ENCODE data around the gene TNFSF8.
A peak's percentile ranks its signal among the peaks of the same experiment; 100 is the strongest.

The TNFSF8 gene

DNA sequence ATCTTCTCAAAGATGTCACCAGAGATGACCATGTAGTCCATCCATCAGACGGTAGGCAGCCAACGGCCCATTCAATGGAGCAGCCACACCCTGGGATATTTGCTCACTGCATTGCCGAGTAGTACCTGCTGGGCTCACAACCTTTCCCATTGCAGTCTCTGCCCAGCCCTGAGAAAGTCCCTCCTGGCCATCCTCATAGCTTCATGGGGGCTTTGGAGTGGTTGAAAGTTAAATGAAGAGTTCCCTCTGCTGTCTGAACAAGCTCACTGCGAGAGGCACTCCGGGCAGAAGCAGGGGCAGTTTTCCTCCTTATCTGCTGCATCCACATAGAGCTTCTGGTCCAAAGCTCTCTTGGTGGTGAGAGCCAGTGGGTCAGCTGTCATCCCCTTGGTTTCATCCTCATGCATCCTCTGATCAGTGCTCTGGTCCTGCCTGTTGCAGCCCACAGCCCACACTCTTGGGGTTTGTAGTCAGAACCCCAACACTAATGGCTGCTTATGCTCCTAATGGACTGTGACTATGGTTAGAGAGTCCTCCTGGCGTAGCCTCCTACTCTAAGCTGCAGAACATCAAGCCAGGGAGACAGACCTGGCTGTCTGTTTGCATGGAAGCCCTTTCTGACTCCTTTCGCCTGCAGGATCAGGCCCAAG, 23.3 kb downstream of the TNFSF8 start:
- Mint-ChIP-seq H3K36me3 (peaks cover 55% of the 10 kb centered on the region), H3K4me1 (peaks cover 58% of the 10 kb centered on the region), H3K4me3 (peak overlapping the region; percentile 39), H3K9me3 (peaks cover 11% of the 10 kb centered on the region), H3K27me3 (no peaks in the 10 kb centered on the region), H3K27ac (peak overlapping the region; percentile 97)
- peak; percentile 47 for DNase-seq
- CTCF ChIA-PET = interaction anchor here (0.7 to 9.5 kb wide), 26 partner anchors 9 to 246 kb away, joined by 3 to 213 read pairs (median 6); partner anchors contain the start of genes TEX48, TNFSF15 and TNFSF8

GRCh38 chr9:114905170-114905940, 25.0 kb downstream of the TNFSF8 start:
- DNase-seq = no peak
- Mint-ChIP-seq H3K4me3 (peak overlapping the region; percentile 37), H3K36me3 (peaks cover 41% of the 10 kb centered on the region), H3K9me3 (peaks cover 24% of the 10 kb centered on the region), H3K4me1 (peaks cover 43% of the 10 kb centered on the region), H3K27me3 (no peaks in the 10 kb centered on the region), H3K27ac (peak overlapping the region; percentile 80)
- CTCF ChIA-PET = interaction anchor here (0.8 to 9.5 kb wide), 9 partner anchors 10 to 500 kb away, joined by 3 to 213 read pairs (median 13); partner anchors contain the start of genes TEX48 and TNFSF8

DNA sequence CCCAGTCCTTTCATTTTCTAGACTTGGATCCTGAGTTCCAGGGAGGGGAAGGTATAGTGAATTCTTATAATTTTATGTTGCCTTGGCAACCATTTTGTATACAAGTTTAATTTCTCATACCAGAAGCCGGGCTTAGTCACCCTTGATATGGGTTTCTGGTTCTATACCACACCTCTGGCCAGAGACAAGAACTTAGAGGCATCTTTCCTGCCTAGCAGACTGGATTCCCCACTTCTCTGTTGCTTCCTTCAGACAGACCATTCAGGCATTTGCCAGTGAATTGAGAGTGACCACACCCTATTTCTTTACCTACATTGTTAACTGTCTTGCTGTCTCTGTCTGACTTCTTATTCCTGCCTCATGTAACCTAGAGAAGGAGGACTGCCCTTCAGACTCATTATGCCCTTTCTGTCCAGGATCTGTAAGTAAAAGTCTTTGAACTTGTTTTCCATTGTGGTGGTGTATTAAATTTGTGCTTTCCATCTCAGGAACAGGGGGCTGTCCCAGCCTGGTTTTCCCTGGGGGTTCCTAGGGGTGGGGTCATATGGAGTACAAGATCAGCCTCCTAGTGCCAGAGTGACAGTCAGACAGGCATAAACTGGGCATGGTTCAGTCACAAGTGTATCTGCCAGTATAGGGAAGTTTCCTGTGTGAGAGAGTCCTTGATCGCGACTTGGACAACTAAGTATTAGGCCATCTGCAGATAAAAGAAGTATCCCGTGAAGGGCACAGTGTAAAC, 27.4 kb downstream of the TNFSF8 start:
- Mint-ChIP-seq H3K9me3 (peaks cover 26% of the 10 kb centered on the region), H3K4me1 (peaks cover 19% of the 10 kb centered on the region), H3K27ac (no peak overlapping the region), H3K27me3 (no peaks in the 10 kb centered on the region), H3K4me3 (peak overlapping the region; percentile 60), H3K36me3 (peaks cover 17% of the 10 kb centered on the region)
- peak; percentile 54 for DNase-seq
- CTCF ChIA-PET = interaction anchor here (1.0 to 9.5 kb wide), 5 partner anchors 97 to 222 kb away, joined by 3 to 213 read pairs (median 126); partner anchors contain the start of genes TEX48 and TNFSF15

GRCh38 chr9:114900942-114901802, 29.2 kb downstream of the TNFSF8 start:
- Mint-ChIP-seq H3K4me1 (peaks cover 2% of the 10 kb centered on the region), H3K4me3 (no peak overlapping the region), H3K9me3 (peaks cover 26% of the 10 kb centered on the region), H3K36me3 (peaks cover 5% of the 10 kb centered on the region), H3K27me3 (no peaks in the 10 kb centered on the region), H3K27ac (no peak overlapping the region)
- no peak for DNase-seq
- CTCF ChIA-PET = interaction anchor here (1.5 to 4.1 kb wide), 2 partner anchors 10 to 162 kb away, joined by 3 to 16 read pairs; no protein-coding TSS in a partner anchor

DNA sequence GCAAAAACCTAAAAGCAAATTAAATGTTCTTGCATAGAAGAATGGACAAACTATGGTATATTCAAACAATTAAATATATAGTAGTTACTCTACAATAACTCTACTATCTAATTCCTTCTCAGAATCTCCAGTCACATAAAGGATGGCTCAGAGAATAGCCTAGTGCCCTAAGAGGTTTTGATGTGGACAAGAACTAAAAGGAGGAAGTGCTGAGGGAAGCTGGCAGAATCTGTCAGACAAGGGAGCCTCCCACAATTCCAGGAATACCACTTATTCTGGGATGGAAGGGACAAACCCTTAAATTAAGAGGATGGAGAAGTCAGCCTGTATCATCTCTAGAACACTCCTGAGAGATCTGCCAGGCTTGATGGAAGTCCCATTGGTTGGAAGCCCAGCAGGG, 30.4 kb downstream of the TNFSF8 start:
- no peaks in the 10 kb centered on the region for H3K27me3 Mint-ChIP-seq
- no peak overlapping the region for H3K4me3 Mint-ChIP-seq
- no peaks in the 10 kb centered on the region for H3K4me1 Mint-ChIP-seq
- no peak for DNase-seq
- H3K9me3 Mint-ChIP-seq = peaks cover 37% of the 10 kb centered on the region
- no peak overlapping the region for H3K27ac Mint-ChIP-seq
- CTCF ChIA-PET = interaction anchor here (0.6 to 4.1 kb wide), 11 partner anchors 8 to 246 kb away, joined by 3 to 26 read pairs (median 5); partner anchors contain the start of gene TEX48
- H3K36me3 Mint-ChIP-seq = peaks cover 15% of the 10 kb centered on the region

GRCh38 chr9:114899461-114899860, 30.9 kb downstream of the TNFSF8 start:
- no peak overlapping the region for H3K27ac Mint-ChIP-seq
- peaks cover 40% of the 10 kb centered on the region for H3K9me3 Mint-ChIP-seq
- H3K4me3 Mint-ChIP-seq = no peak overlapping the region
- no peaks in the 10 kb centered on the region for H3K4me1 Mint-ChIP-seq
- CTCF ChIA-PET = interaction anchor here (0.9 to 4.1 kb wide), 12 partner anchors 9 to 246 kb away, joined by 3 to 26 read pairs (median 6); partner anchors contain the start of gene TEX48
- H3K27me3 Mint-ChIP-seq = no peaks in the 10 kb centered on the region
- no peak for DNase-seq
- peaks cover 19% of the 10 kb centered on the region for H3K36me3 Mint-ChIP-seq

GRCh38 chr9:114898741-114899140, 31.6 kb downstream of the TNFSF8 start:
- H3K9me3 Mint-ChIP-seq = peaks cover 43% of the 10 kb centered on the region
- CTCF ChIA-PET = interaction anchor here (1.0 to 4.1 kb wide), 10 partner anchors 9 to 245 kb away, joined by 3 to 26 read pairs (median 7); partner anchors contain the start of gene TEX48
- H3K4me1 Mint-ChIP-seq = no peaks in the 10 kb centered on the region
- peaks cover 26% of the 10 kb centered on the region for H3K36me3 Mint-ChIP-seq
- H3K4me3 Mint-ChIP-seq = no peak overlapping the region
- DNase-seq = peak; percentile 92
- H3K27me3 Mint-ChIP-seq = no peaks in the 10 kb centered on the region
- H3K27ac Mint-ChIP-seq = no peak overlapping the region

GRCh38 chr9:114897196-114897595, 33.2 kb downstream of the TNFSF8 start:
- Mint-ChIP-seq H3K4me1 (peaks cover 2% of the 10 kb centered on the region), H3K4me3 (no peak overlapping the region), H3K9me3 (peaks cover 38% of the 10 kb centered on the region), H3K27me3 (no peaks in the 10 kb centered on the region), H3K27ac (no peak overlapping the region), H3K36me3 (peaks cover 41% of the 10 kb centered on the region)
- CTCF ChIA-PET = interaction anchor here (2.5 to 3.2 kb wide), 2 partner anchors 11 to 215 kb away, joined by 9 to 26 read pairs; partner anchors contain the start of gene TEX48
- DNase-seq = no peak

- no peak overlapping the region for H3K4me3 Mint-ChIP-seq
- H3K9me3 Mint-ChIP-seq = peaks cover 35% of the 10 kb centered on the region
- no peak overlapping the region for H3K27ac Mint-ChIP-seq
- no peak for DNase-seq
- H3K4me1 Mint-ChIP-seq = peaks cover 3% of the 10 kb centered on the region
- no peaks in the 10 kb centered on the region for H3K27me3 Mint-ChIP-seq
- CTCF ChIA-PET = interaction anchor here (2.2 kb wide), 1 partner anchor 10 kb away, joined by 13 read pairs; no protein-coding TSS in a partner anchor
- H3K36me3 Mint-ChIP-seq = peaks cover 42% of the 10 kb centered on the region
Observed at GRCh38 chr9:114896344-114896743, 34.0 kb downstream of the TNFSF8 start.

- H3K4me1 Mint-ChIP-seq = peaks cover 8% of the 10 kb centered on the region
- peak overlapping the region; percentile 77 for H3K27ac Mint-ChIP-seq
- H3K36me3 Mint-ChIP-seq = peaks cover 48% of the 10 kb centered on the region
- no peak for DNase-seq
- no peaks in the 10 kb centered on the region for H3K27me3 Mint-ChIP-seq
- H3K9me3 Mint-ChIP-seq = peaks cover 31% of the 10 kb centered on the region
- CTCF ChIA-PET = interaction anchor here (1.5 to 2.2 kb wide), 3 partner anchors 11 to 214 kb away, joined by 4 to 13 read pairs (median 11); partner anchors contain the start of gene TEX48
- no peak overlapping the region for H3K4me3 Mint-ChIP-seq
Observed at GRCh38 chr9:114895521-114895991, 34.8 kb downstream of the TNFSF8 start.

DNA sequence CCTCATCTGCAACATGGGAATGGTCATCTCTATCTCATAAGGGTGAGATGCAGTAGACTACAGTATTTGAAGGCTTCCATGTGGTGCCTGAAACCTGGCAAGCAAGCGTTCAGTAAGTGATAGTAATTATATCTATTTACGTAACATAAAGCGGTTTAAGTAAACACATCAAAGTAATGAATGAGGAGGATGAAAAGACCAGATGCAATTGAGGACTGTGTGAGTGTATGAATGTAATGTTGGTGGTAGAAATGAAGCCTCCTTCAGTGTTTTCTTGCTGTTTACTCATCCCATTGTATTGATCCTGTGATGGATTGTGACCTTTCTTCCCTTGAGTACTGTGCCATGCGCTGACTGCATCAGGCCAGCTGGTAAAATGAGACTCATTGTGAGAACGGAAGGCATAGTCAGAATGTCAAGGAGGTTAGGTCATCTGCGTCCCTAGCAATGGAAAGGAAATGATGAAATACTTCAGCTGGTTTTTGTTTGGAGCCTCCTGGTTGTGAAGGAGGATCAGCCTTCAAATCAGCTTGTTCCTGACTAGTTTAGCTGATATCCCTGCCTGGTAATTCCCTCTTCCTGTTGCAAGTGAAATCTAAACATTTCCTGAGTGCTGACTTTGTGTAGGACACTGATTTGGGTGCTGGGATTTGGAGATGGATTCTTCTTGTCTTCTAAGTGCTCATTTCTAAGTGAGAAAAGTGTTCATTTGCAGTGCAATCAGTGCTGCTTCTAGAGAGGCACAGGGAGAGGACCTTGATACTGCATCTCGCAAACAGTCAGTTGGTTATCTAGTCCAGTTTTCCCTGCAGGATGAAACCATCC, 35.6 kb downstream of the TNFSF8 start:
- H3K27me3 Mint-ChIP-seq = no peaks in the 10 kb centered on the region
- CTCF ChIA-PET = interaction anchor here (1.5 to 2.2 kb wide), 3 partner anchors 12 to 213 kb away, joined by 4 to 13 read pairs (median 11); partner anchors contain the start of gene TEX48
- peaks cover 49% of the 10 kb centered on the region for H3K36me3 Mint-ChIP-seq

GRCh38 chr9:114894206-114894605, 36.2 kb downstream of the TNFSF8 start:
- Mint-ChIP-seq H3K27ac (peak overlapping the region; percentile 77), H3K4me3 (no peak overlapping the region), H3K9me3 (peaks cover 28% of the 10 kb centered on the region), H3K4me1 (peaks cover 22% of the 10 kb centered on the region), H3K36me3 (peaks cover 51% of the 10 kb centered on the region), H3K27me3 (no peaks in the 10 kb centered on the region)
- CTCF ChIA-PET = interaction anchor here (1.7 kb wide), 1 partner anchor 213 kb away, joined by 11 read pairs; the partner anchor contains the start of gene TEX48
- DNase-seq = no peak

More for the DNA sequence above, 35.6 kb downstream of the TNFSF8 start:
- Mint-ChIP-seq H3K27ac (peak overlapping the region; percentile 77), H3K4me1 (peaks cover 15% of the 10 kb centered on the region), H3K9me3 (peaks cover 28% of the 10 kb centered on the region), H3K4me3 (no peak overlapping the region)
- DNase-seq = no peak

Measured in activated naive CD4-positive, alpha-beta T cell treated with anti-CD3 and anti-CD28 coated beads, Interleukin-2, amount 10 ng/mL, durations not matched to agents 7 days and 5 days (primary cell).